CD4-positive, alpha-beta T cell treated with Interleukin-4 for 4 hours (primary cell): Measurements from ENCODE around the gene KIRREL3.

ENCODE experiments used
- DNase-seq: peaks from one replicate; pipeline ENCODE4 v3.0.0-alpha.2; 2020

Gene KIRREL3

DNA sequence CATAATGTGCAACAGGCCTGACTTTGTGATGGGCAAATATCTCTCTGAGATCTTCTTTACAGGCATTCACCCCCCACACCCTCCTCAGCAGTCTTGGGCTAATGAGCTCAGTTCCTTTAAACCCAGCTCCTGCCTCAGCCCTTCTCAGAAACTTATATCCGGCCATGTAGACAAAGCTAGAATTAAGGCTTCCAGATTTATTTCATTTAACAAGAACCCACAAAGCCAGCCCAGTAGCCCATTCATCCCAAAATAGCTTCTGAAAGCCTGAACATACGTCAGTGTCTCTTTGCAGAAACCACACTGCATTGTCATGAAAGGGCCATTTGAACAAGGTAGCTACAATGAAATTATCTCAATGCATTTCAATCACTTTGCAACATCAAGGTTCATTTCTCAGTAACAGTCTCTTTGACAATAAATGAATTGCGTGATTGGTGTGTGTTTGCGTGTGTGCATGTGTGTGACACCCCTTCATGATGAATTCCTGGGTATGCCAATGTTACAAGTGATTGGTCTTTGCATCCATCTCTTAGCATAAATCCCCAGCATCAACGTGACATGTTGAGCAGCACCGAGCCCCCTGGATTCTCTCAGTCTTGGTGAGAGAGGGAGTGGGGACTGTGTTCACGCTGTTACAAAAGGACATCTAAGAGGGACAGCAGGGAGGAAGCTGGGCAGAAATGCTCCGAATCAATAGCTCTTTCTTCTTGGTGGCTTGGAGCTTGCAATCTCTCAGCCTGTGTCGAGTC lies 299.6 kb downstream of the KIRREL3 start:
- no peak for DNase-seq

DNA sequence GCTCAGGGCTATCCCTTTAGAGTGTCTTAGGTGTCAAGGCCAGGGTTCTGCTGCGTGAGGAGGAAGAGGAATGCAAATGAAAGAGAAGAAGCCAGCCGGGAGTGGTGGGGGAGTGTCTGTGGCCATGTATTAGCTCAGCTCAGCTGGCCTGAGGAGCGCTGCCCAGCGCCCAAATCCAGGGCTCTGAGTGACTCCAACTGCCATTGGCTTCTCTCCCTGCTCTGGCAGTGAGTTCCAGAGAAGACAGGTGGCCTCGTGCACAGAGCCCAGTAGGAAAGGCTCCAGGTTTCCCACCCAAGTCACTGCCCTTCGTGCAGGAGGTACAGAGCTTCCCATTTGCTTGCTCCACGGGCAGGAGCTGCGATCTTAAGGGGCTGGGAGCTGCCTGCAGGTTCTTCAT lies 302.0 kb downstream of the KIRREL3 start:
- DNase-seq = no peak

DNA sequence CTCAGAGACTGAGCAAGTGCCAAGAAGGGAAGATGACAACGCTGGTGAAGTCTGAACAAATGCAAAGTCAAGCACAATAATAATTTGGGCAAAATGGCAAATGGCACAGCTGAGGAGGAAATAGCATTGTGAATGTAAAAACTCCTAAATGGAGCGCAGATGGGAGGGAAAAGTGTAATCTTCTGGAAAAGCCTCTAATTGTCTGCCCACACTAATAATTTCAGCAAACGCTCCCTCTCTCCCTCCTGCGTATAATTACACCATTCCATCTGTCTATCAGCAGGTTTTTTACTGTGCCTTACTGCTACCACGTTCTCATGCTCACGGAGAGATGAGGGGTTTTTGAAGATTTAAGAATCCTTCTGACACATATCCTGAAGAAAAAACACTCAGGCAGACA lies 302.6 kb downstream of the KIRREL3 start:
- no peak for DNase-seq

DNA sequence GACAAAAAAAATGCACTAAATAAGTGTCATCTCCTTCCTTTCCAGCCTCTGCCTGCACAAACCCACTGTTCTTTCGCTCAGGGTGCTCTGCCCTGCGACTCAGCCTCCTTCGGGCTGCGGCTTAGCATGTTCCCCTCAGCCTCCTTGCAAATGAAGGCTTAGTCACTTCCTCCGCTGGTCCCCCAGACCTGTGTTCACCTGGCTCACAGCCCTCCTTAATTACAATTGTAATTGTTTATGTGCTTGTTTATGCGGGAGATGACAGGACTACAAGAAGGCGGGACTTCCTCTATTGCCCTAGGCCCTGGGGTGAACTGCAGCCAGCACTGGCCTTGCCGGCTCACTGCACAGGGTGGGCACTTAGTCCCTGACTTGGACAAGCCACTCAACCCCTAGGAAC lies 303.6 kb downstream of the KIRREL3 start:
- no peak for DNase-seq

DNA sequence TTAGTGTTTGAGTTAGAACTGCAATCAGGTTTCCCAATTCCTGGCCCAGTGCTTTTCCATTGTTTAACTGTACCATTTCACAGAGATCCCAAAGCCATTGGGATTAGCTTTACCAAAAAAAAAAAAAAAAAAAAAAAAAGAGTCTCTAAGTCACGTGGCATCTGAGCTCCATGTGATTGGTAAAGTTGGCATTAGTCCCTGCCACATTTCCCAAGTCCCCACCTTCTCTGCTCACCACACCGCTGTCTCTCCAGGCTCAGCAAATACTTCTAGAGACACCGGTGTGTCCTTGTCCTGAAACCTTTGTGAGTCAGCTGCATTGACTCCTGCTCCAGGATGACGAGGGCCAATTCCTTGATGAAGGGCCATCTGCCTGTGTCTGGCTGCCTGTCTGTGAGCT lies 305.3 kb downstream of the KIRREL3 start:
- DNase-seq = no peak

DNA sequence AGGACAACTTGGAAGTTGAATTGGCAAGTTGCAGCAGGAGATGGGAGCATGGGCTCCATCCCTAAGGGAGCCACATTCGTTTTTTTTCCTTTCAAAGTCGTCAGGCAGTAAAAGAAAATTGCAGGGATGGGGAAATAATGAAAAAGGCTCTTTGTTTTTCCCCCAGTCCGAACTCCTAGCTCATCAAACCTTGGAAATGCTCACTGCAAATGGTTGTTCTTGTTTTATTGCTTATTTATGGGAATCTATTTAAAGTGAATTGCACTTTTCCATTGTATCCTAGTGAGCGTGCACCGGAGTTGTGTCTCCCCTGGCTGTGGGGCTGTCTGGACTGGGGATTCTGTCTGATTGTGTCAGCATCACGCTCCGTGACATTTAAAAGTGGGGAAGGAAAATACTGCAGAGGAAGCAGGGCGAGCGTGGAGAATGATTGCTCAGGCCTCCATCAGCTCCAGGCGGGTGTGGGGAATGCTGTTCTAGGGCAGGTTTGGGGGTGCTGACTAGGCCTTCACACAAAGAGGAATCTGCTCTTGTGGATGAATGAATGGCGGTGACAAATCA lies 306.4 kb downstream of the KIRREL3 start:
- DNase-seq = no peak

DNA sequence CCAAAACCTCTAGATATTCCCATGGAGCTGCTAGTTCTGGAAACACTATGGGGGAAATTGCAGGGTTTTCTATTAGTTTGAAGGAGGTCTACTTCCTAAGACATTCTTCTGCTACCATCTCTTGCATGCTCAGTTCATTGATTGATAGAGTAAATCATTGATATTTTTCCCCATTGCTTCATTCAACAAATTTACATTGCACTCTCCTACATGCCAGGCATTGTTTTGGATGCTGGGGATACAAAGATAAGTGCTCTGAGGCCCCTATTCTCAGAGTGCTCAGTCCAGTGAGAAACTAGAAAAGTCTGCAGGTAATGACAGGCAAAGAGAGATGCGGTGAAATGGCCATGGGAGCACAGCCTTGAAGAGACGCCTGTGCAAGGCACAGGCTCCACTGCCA lies 313.1 kb downstream of the KIRREL3 start:
- no peak for DNase-seq

DNA sequence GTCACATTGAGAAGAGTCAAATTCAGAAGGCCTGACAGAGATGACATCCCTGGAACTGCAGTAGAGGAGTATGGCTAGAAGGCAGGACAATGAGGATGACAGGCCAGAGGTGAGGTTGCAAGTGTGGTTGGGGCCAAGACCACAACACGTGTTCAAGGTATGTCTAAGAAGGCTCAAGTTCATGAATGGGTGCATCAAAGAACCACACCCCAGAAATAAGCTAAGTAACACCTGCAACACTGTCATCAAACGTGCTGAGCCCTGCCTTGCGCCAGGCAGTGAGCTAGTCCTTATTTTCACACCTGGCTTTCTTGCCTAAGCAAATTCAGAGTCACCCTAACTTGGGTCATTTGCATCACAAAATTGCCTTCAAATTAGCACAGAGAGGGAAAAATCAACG lies 313.6 kb downstream of the KIRREL3 start:
- no peak for DNase-seq

DNA sequence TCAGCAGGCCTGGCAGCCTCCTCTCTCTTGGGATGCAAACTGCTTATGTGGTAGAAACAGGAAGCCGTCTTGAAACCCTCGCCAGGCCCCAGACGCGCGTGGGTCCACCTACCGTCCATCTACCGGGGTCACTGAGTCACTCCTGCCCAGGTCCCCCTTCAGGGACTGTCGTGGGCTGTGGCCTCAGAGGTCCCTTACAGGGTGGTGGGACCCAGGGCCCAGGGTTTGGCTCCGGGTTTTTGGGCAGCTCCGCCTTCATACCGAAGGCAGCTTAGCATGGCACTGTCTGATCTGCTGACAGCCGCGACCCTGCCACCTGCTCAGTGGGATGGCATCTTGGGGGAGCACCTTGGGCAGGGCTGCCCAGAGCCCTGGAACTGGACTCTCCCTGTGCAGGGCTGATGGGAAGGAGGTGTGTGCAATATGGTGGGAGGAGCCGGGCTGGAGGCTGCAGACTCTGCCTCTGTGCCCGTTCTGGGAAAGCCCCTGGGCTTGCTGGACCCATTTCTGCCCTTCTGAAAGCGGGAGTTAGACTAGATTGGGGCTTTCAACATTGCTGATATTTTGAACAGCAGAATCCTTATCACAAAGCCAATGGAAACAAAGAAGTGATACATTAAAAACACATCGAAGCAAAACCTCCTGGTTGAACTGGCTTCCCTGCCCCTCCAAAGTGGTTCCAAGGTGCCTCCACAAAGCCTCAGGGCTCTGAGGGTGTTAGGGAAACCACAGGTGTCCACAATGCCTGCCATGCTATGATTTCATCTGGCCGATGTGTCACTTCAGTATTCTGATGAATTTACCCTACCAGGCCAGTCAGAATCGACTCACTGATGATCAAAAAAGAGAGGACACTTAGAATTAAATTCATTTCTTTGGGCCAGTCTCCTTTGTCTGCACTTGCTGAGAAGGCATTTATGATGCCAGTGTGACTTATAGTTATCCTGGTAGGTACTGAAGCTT lies 316.5 kb downstream of the KIRREL3 start:
- DNase-seq = no peak

DNA sequence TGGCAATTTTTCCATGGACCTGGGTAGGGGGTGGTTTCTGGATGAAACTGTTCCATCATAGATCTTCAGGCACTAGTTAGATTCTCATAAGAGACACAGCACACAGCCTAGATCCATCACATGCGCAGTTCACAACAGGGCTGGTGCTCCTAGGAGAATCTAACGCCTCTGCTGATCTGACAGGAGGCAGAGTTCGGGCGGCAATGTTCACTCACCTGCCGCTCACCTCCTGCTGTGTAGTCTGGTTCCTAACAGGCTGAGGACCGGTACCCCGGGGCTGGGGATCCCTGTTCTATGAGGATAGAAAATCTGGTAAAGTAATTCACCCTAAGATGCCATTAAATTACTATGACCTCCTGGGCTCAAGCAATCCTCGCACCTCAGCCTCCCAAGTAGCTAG lies 318.0 kb downstream of the KIRREL3 start:
- no peak for DNase-seq

DNA sequence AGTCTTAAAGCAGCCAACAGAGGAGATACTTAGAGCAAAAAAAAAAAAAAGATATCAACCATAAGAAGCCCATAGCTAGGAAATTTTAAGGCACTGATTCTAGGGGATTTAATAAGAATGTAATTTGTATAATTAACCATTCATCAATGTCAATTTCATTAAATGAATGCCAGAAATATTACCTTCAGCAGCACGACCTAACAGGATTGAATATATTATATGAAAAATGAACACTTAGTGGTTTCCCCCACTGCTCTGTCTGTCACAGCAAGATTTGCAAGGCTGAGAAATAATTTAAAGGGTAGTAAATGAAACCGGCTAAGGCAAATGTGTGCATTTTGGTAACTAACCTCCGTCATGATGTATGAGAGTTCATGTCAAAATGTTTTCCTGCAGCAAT lies 319.9 kb downstream of the KIRREL3 start:
- no peak for DNase-seq

DNA sequence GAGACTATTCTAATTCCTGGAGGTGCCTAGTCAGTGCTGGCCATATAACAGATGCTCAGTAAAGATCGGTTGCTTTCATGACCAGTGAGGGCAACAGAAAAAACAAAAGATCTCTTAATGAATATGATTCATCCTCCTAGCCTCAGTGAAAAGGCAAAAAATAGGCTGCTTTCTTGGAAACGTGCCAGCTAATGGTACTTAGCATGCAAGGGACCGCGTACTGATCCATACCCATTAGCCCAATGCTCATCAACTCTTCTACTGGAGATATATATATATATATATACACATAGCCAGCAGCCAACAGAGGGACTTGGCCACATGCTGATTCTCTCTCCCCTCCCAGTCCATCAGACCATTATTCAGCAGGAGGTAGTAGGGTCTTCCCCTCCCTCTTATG lies 320.4 kb downstream of the KIRREL3 start:
- DNase-seq = no peak

DNA sequence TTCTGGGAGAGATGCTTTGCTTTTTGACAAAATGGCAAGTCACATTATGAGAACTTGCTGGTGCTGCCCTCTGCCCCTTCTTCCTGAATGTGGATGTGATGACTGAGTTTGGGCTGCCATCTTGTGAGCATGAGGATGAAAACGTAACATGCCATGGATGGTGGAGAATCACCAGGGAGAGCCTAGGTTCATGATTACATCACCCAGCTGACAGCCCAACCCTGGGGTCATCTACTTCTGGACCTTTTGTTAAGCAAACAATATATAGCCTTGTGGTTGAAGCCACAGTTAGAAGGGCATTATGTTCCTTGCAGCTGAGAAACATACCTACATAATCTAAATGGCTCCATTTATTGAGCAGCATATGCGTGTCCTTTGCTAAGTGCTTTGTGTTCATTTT lies 321.5 kb downstream of the KIRREL3 start:
- no peak for DNase-seq

DNA sequence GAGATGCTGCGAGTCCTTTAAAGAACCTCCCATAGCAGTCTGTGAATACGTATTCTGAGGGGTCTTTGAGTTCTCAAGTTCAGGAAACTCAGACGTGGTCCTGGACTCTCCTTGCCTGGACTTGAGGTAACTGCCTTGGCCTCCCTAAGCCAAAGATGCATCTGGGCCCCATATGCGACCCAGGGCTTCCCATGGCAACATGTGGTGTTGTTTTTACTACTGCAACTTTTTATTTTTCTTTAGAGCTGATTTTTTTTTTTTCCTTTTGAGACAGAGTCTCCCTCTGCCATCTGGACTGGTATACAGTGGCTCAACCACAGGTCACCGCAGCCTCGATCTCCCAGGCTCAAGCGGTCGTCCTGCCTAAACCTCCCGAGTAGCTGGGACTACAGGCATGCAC lies 324.0 kb downstream of the KIRREL3 start:
- DNase-seq = no peak

DNA sequence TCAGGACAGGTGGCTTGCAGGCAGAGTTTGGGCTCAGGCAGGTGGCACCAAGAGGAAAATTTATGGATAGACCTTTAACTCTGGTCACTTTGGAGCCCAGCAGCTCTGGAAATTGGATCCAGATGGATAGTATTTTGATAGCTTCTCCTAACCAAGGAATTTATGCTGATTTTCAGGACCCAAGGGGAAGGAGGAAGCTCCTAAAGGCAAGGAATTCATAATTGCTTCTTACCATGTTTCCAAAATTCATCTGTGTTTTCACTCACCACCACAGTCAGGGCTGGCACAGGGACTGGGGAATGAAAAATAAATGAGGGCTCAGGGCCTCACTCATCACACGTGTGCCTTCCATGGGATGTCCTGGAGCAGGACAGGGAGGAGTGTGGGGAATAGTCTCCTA lies 327.3 kb downstream of the KIRREL3 start:
- DNase-seq = no peak

DNA sequence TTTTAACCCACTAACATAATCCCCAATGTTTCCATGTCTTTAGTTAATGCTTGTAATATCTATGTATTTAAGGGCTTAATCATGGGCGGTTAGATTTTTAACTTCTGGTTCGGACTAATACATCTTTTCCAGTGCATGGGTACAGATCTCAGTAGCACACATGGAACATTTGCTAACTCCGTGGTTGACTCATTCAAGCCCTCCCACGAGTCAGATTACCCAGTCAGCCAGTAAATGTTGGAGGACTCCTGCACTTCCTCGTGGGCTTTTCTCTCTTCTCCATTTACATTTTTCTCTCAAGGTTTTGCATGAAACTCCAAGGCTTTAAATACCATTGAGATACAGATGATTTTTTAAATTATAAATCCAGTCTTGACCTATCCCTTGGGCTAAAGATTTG lies 331.2 kb downstream of the KIRREL3 start:
- no peak for DNase-seq

DNA sequence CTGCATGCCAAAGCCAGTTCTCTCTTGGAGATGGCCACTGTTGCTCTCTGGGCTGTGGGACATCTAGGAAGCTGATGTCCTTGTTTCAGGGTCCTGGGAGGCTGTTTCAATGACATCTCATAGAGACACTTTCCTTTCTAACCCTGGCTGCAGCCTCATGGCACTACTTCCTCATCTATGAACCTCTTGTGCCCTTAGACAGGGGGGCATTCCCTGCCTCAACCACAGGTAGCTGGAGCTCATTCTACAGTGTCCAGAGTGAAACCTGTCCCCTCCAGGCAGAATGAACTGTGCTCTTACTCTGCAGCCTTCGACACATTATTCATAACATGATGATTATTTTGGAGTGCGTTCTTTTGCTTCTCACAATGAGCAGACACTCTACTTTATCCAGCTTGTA lies 335.9 kb downstream of the KIRREL3 start:
- no peak for DNase-seq

DNA sequence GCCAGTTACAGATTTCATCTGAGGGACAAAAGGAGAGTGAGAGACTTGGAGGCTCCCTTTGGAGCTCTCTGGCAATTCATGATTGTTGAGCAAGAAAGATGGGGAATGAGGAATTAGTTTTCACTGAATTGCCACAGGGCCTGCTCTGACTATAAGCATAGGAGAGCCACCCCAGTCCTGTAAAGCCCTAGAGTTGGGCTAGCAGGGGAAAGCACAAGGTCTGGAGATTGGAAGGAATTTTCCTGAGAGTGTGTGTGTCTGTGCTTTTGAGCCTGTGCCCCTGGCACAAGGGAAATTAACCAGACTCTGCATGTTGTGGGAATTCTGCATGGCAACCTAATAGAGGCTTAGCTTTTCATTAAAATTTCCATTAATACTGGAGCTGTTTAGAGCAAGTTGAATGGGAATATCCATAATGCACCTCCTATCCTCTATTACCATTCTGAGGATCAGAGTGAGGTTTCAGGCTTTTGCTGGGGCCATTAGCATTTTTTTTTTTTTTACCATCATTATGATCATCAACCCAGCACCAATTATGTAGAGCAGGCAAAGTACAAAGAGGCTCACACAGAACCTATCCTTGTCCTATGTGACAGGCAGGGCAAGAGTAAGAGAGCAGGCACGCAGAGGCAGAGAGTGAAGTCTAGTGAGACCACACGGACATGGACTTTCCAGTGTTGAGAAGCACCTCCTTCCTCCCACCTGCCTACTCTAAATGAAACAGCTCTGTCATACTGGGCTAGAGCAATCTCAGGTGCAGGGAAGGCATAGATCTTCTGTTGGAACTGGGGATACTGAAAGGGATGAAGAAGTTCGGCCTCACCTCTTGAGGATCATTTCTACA lies 336.6 kb downstream of the KIRREL3 start:
- no peak for DNase-seq

DNA sequence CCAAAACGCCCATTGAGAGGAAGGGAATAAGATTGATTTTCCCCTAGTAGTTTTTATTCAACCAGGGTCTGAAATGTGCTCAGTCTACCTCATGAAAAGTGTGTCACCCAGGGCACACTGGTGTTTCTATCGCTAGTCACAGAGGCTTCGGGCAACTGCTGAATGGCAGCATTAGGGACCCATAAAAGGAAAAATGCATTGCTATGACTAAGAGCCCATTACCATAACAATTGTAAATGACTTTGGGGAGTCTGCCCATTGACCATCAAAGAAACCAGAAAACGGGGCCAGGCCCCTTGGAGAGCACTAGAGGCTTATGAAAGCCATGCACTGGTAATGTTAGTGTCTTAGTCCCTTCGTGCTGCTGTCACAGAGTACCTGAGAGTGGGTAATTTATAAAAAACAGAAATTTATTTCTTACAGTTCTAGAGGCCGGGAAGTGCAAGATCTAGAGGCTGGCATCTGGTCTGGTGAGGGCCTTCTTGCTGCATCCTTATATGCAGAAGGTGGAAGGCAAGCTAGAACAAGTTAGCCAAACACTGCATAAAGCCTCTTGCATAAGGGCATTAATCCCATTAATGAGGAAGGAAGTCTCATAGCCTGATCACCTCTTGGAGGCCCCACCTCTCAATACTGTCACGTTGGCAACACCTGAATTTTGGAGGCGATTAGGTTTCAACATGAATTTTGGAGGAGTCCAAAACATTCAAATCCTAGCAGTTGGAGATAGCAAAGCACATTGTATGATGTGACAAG lies 338.4 kb downstream of the KIRREL3 start:
- no peak for DNase-seq

DNA sequence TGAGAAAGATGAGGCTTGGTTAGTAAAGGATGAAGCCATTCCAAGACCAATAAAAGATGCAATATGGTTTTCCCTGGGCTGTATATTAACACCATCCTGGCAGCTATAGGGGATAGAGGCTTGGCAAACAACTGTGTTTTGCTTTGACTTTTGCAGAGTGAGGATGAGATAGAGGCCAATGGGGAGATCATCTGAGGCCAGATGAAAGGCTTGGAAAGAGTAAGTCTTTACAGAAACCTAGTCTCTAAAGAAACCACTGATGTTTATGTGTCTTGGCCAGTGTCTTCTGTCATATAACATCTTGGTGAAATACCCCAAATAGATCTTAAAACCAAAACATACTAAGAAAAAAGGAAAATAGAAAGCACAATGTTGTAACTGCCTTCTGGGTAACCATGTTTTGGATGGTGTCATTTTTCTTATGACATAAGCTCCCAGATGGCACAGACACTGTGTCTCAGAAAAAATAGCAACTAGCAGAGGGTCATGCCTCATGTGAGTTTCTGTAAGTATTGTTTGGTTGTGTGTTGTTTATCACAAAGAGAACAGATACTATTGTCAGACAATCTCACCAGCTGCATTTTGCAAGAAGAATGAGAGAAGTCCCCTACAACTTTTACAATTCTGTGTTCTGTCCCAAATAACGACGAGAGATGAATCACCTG lies 339.7 kb downstream of the KIRREL3 start:
- no peak for DNase-seq

DNA sequence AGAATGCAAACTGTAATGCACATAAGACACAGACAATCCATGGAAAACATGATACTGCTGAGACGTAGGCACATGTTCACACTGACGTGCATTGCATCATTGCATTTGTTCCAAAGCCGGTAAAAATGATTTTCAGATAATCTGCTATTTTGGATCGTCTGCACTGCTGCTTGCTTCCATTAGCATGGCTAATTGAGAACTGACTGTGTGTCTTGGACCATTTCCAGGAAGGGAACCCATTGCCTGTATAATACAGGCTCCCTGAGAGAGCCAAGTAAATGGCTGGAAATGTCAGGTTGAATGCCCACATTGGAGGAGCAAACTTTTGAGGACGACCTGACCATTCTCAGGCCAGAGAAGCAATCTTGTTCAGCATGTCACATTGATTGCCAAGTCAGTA lies 340.2 kb downstream of the KIRREL3 start:
- DNase-seq = no peak
